ENCODE data around the gene GTPBP1.
A peak's percentile ranks its signal among the peaks of the same experiment; 100 is the strongest.

GTPBP1 gene

DNA sequence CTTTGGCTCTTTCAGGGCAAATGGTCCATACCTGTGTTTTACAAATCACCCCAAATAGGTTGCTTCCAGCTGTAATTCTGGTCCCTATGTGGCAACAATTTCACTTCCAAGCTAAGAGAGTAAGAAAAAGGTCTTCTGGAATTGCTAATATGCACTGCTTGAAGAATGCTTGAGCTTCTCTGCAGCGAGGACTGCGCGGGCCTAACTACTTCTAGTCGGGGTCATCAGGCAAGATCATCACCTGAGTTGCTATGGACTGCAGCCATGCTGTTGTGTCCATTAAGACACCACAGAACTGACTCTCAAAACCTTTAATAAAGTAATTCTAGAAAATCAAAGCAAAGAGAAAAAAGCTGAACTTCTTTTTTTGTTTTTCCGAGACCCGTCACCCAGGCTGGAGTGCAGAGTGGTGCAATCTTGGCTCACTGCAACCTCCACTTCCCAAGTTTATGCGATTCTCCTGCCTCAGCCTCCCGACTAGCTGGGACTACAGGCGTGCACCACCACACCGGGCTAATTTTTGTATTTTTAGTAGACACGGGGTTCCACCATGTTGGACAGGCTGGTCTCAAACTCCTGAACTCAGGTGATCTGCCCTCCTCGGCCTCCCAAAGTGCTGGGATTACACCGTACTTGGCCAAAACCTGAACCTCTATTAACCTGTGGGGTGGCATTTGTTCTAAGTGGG is 7.2 kb upstream of the GTPBP1 start:
- H3K36me3 Mint-ChIP-seq = peaks cover 10% of the 10 kb centered on the region
- peak overlapping the region; percentile 94 for H3K4me3 Mint-ChIP-seq
- no peaks in the 10 kb centered on the region for H3K27me3 Mint-ChIP-seq
- H3K4me1 Mint-ChIP-seq (ENCODE audit: low read depth) = peaks cover 58% of the 10 kb centered on the region
- H3K27ac Mint-ChIP-seq = peak overlapping the region; percentile 93
- H3K9me3 Mint-ChIP-seq (ENCODE audit: low read depth) = no peaks in the 10 kb centered on the region

DNA sequence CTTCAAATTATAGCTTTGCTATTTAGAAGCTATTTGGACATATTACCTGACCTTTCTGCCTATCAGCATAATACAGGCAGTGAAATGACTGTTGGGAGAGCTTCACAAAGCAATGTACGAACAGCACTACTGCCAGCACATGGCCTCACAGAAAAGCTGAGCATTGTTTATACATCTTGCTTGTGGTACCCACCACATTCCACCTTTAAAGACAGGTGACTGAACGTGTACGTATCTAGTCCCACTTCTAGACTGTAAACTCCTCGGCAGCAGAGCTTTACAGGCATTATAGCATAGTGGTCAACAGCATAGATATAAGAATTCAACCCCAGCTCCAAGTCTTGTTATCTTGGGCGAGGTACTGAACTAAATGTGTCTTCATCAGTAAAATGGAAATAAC is 6.6 kb upstream of the GTPBP1 start:
- peaks cover 60% of the 10 kb centered on the region for H3K4me1 Mint-ChIP-seq (ENCODE audit: low read depth)
- peaks cover 10% of the 10 kb centered on the region for H3K36me3 Mint-ChIP-seq
- H3K27me3 Mint-ChIP-seq = no peaks in the 10 kb centered on the region
- H3K27ac Mint-ChIP-seq = peak overlapping the region; percentile 93
- H3K9me3 Mint-ChIP-seq (ENCODE audit: low read depth) = no peaks in the 10 kb centered on the region
- peak overlapping the region; percentile 94 for H3K4me3 Mint-ChIP-seq

GRCh38 chr22:38699784-38700183 is 6.0 kb upstream of the GTPBP1 start:
- Mint-ChIP-seq H3K9me3 (ENCODE audit: low read depth) (no peaks in the 10 kb centered on the region), H3K27ac (peak overlapping the region; percentile 93), H3K27me3 (no peaks in the 10 kb centered on the region), H3K4me3 (peak overlapping the region; percentile 94), H3K36me3 (peaks cover 9% of the 10 kb centered on the region), H3K4me1 (ENCODE audit: low read depth) (peaks cover 61% of the 10 kb centered on the region)

DNA sequence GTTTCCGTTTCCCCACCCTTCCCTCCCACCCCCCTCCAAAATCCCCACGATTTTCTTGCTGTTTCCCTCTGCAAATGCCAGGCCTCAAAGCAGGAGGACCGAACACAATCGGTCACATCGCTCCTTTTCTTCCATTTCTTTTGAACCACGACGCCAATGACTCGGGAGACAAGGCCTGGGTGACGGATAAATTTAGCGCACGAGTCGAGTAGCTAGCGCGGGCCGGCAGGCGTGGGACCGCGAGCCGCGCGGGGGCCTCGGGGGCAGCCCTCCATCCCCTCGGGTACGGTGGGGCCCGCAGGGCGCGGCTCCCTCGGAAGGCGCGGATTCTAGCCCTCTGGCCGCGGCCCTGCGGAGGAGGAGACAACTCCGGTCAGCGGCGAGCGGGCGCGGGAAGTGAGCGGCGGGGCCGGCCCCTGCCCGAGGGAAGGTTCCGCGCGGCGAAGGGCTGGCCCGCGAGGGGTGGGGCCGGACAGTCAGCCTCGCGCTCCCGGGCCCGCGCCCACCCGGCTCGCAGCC is 5.4 kb upstream of the GTPBP1 start:
- no peaks in the 10 kb centered on the region for H3K27me3 Mint-ChIP-seq
- H3K4me3 Mint-ChIP-seq = peak overlapping the region; percentile 94
- H3K27ac Mint-ChIP-seq = peak overlapping the region; percentile 93
- H3K4me1 Mint-ChIP-seq (ENCODE audit: low read depth) = peaks cover 61% of the 10 kb centered on the region
- H3K9me3 Mint-ChIP-seq (ENCODE audit: low read depth) = no peaks in the 10 kb centered on the region
- peaks cover 7% of the 10 kb centered on the region for H3K36me3 Mint-ChIP-seq

DNA sequence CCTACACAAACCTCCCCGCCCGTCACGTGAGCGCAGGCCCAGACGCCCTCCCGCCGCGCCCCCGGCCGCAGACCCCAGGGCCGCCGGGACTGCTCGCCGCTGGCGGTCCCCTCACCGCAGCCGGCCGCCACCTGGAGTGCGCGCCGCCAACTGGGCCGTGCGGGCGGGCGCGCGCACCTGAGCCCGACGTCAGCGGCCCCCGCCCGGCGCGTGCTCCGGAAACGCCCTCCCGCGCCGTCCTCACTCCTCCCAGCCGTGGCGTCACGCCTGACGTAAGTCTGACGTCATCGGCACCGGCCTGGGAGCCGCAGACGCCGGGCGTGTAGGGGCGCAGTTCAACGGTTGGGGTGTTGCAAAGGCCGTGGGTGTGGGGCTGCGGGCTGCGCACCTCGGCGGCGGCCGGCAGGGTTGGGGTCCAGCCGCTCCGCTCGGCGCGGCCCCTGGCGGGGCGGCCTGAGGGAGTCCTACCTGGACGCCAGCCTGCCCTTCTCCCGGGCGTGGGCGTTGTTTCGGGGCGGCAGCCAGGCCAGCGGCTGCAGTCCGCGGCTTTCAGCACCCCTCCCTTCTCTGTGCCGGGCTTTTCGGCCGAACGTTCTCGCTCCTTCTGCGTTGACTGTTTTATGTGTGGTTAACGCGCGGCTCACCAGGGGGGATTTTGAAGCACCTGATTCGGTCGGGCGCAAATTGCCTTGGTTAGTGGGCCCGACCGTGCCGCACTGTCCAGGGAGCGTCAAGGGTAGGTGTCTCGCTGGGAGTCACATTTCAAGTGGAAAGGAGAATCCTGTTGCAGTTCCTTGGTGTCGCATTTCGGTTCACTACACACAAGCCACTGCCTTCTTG is 4.7 kb upstream of the GTPBP1 start, which contains the start of gene JOSD1:
JOSD1 (minus strand) TSS at position 155 of the 840 bp plus-strand sequence. CDS start 956 bp downstream, outside the sequence.
- H3K9me3 Mint-ChIP-seq (ENCODE audit: low read depth) = no peaks in the 10 kb centered on the region
- H3K4me3 Mint-ChIP-seq = peak within 1 kb of the TSS; percentile 94

DNA sequence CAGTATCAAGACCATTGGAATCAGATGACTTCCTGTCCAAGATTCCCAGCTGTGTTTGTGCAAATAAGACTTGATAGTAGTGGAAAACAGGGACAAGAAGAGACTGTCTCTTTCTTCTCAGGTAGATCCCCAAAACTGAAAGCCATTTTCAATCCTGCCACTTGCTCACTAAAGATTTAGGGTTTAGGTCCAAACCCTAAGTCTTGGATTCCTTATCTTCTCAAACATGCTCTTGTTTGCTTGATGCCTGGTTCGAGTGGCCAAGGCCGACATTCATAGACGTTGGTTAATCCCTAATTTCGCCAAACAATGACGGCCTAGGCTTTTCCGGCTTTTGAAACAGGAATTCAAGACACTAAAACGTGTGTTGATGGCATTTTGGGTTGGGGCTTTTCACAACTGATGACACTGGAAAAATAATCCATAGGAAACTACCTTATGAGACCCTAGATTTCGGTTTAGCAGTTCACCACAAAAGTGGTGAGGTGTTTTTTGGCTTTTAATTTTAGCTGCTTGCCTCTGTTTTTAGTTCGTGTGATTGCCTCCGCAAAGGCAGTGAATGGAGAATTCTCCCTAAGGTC is 1.0 kb upstream of the GTPBP1 start:
- H3K9me3 Mint-ChIP-seq (ENCODE audit: low read depth) = no peaks in the 10 kb centered on the region
- H3K27me3 Mint-ChIP-seq = no peaks in the 10 kb centered on the region
- peaks cover 54% of the 10 kb centered on the region for H3K4me1 Mint-ChIP-seq (ENCODE audit: low read depth)
- peaks cover 2% of the 10 kb centered on the region for H3K36me3 Mint-ChIP-seq
- peak overlapping the region; percentile 84 for H3K4me3 Mint-ChIP-seq
- H3K27ac Mint-ChIP-seq = peak overlapping the region; percentile 95

More for the DNA sequence above, 4.7 kb upstream of the GTPBP1 start, which contains the start of gene JOSD1:
- Mint-ChIP-seq H3K4me1 (ENCODE audit: low read depth) (peaks cover 61% of the 10 kb centered on the region), H3K27ac (peak within 1 kb of the TSS; percentile 98), H3K27me3 (no peaks in the 10 kb centered on the region), H3K36me3 (peaks cover 7% of the 10 kb centered on the region)

DNA sequence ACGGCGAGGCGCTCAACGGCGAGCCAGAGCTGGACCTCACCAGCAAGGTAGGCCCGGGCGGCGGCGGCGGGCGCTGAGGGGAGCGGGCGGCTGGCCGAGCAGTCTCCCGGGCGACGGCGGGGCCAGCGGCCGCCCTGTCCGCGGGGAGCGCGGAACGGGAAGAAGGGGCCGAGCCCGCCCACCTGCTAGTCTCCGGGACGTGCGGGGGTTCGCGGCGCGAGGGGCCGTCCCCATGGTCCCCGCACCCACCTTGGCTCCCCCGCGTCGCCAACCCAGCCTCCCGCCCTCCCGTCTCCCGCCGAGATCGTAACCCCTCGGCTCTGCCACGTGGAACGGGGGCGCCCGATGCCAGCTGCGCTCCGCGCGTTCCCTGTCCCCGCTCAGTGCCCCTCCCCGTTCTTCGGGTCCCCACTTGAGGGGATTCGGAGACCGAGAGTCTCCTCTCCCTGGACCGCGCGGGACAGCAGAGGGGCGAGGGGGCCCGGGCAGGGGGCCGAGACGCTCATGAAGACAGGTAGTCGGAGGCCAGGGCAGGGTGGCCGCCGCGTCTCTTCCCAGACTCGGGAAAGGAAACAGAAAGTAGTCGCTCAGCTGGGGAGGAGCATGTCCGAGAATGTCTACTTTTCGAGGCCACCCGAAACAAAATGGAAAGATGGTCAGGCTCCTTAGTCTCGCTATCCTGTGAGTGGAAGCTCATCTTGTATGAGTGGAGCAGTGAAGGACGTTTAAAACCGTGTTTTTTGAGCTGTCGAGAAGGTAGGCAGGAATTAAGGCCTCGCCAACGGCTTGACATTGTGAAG is 557 bp downstream of the GTPBP1 start:
- no peaks in the 10 kb centered on the region for H3K27me3 Mint-ChIP-seq
- peaks cover 64% of the 10 kb centered on the region for H3K4me1 Mint-ChIP-seq (ENCODE audit: low read depth)

DNA sequence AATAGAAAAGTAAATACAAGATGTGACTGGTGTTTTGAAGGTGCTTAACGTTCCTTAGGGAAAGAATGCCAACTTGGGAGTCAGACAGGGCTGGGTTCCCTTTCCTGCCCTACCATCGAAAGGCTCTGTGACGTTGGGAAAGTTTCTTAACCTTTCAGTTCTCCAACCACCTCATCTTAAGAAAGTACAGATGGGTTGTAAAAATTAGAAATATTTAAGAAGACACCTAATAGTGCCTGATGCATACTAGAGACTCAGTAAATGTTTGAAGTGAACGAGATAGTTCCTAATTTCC is 1.1 kb downstream of the GTPBP1 start:
- no peaks in the 10 kb centered on the region for H3K9me3 Mint-ChIP-seq (ENCODE audit: low read depth)
- peak overlapping the region; percentile 94 for H3K4me3 Mint-ChIP-seq
- H3K36me3 Mint-ChIP-seq = peaks cover 2% of the 10 kb centered on the region
- peaks cover 59% of the 10 kb centered on the region for H3K4me1 Mint-ChIP-seq (ENCODE audit: low read depth)
- H3K27ac Mint-ChIP-seq = peak overlapping the region; percentile 89
- no peaks in the 10 kb centered on the region for H3K27me3 Mint-ChIP-seq

More for the DNA sequence above, 557 bp downstream of the GTPBP1 start:
- Mint-ChIP-seq H3K36me3 (peaks cover 2% of the 10 kb centered on the region), H3K4me3 (peak overlapping the region; percentile 94), H3K27ac (peak overlapping the region; percentile 89), H3K9me3 (ENCODE audit: low read depth) (no peaks in the 10 kb centered on the region)

GRCh38 chr22:38707346-38707745 is 1.6 kb downstream of the GTPBP1 start:
- Mint-ChIP-seq H3K27me3 (no peaks in the 10 kb centered on the region), H3K9me3 (ENCODE audit: low read depth) (no peaks in the 10 kb centered on the region), H3K36me3 (peaks cover 4% of the 10 kb centered on the region), H3K4me1 (ENCODE audit: low read depth) (peaks cover 63% of the 10 kb centered on the region), H3K27ac (peak overlapping the region; percentile 89), H3K4me3 (peak overlapping the region; percentile 94)

GRCh38 chr22:38707984-38708383 is 2.2 kb downstream of the GTPBP1 start:
- Mint-ChIP-seq H3K36me3 (peaks cover 4% of the 10 kb centered on the region), H3K27me3 (no peaks in the 10 kb centered on the region), H3K27ac (peak overlapping the region; percentile 18), H3K9me3 (ENCODE audit: low read depth) (no peaks in the 10 kb centered on the region), H3K4me3 (peak overlapping the region; percentile 94), H3K4me1 (ENCODE audit: low read depth) (peaks cover 69% of the 10 kb centered on the region)

DNA sequence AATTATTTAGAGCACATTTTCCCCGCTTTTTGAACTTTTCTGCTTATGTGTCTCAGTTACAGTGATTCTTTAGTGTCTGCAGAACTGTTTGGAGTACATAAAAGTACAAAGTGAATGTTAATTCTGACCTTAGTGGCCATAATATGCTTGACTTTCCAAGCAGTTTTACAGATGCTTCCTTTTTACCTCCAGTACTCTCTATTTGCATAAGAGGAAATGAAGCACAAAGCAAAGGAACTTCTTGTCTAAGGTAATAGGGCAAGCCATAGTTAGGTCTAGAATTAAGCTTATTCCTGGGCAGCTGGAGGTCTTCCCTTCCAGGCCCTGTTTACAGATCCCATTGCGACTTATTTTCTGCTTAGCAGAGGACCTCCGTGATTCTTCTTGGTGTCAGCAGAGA is 3.6 kb downstream of the GTPBP1 start:
- H3K9me3 Mint-ChIP-seq (ENCODE audit: low read depth) = no peaks in the 10 kb centered on the region
- no peak overlapping the region for H3K27ac Mint-ChIP-seq
- H3K27me3 Mint-ChIP-seq = no peaks in the 10 kb centered on the region
- peaks cover 4% of the 10 kb centered on the region for H3K36me3 Mint-ChIP-seq
- H3K4me3 Mint-ChIP-seq = peak overlapping the region; percentile 46
- peaks cover 76% of the 10 kb centered on the region for H3K4me1 Mint-ChIP-seq (ENCODE audit: low read depth)

GRCh38 chr22:38710351-38710750 is 4.6 kb downstream of the GTPBP1 start:
- Mint-ChIP-seq H3K4me1 (ENCODE audit: low read depth) (peaks cover 77% of the 10 kb centered on the region), H3K36me3 (peaks cover 4% of the 10 kb centered on the region), H3K9me3 (ENCODE audit: low read depth) (no peaks in the 10 kb centered on the region), H3K27ac (no peak overlapping the region), H3K4me3 (no peak overlapping the region), H3K27me3 (no peaks in the 10 kb centered on the region)

DNA sequence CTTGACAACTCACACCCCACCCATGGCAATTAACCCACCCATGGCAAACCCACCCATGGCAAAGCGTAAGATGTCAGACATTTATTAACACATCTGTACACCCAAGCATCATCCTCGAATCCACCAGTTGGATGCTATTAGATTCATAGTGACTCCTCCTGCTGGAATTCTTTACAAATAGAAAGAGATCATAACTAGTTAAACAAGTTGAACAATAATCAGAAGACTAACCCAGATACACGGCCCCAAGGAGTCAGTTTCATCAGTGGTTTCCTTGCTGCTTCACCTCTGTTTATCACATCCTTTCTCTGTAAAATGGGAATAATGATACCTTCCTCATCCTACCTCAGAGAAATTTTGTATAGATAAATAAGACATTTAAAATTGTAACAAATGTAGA is 5.1 kb downstream of the GTPBP1 start:
- Mint-ChIP-seq H3K4me3 (no peak overlapping the region), H3K27me3 (no peaks in the 10 kb centered on the region), H3K27ac (peak overlapping the region; percentile 54), H3K9me3 (ENCODE audit: low read depth) (no peaks in the 10 kb centered on the region), H3K4me1 (ENCODE audit: low read depth) (peaks cover 78% of the 10 kb centered on the region), H3K36me3 (peaks cover 4% of the 10 kb centered on the region)

DNA sequence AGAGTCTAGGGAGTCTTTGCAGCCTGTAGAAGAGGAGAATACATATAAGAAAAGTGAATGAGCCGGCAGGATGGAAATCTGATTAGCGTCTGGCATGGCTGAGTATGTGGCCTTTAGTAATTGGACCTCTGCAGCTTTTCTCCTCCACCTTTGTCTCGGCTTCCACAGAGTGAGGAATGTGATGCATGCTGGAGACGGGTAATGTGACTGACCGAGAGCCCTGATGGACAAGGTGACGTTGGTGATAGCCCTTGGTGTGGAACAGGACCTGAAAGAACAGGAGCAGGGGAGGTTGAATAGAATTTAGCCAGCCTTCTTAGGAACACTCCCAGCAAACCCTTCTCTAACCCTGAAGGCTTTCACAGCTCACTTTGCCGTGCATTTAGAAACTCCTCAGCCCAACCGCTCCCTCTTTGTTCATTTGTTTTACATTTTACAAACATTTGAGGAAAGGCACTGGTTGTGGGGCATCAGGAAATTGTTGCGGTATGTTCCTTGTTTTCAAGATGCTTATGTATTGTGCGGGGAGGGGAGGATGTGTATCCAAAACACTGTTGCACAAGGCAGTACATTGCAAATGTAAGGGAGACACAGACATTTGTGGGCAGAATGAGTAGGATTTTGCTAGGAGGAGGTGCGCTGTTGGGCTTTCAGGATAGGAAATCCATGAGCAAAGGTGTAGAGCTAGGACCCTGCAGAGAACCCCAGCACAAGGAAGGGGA is 6.9 kb downstream of the GTPBP1 start:
- Mint-ChIP-seq H3K36me3 (peaks cover 4% of the 10 kb centered on the region), H3K27me3 (no peaks in the 10 kb centered on the region), H3K27ac (peak overlapping the region; percentile 54), H3K4me3 (no peak overlapping the region), H3K9me3 (ENCODE audit: low read depth) (no peaks in the 10 kb centered on the region), H3K4me1 (ENCODE audit: low read depth) (peaks cover 70% of the 10 kb centered on the region)
